PFSK-1 (cell line): ENCODE data around the gene LGSN.

Experiments
- SIN3A ChIP-seq: IDR thresholded peaks from 2 replicates; pipeline ENCODE4 v1.6.1; 2012; ENCODE audit warnings: mild to moderate bottlenecking, low read length, moderate library complexity, borderline replicate concordance; ENCODE audit not compliant: insufficient read depth
- TF ChIP-seq, protein P1 (sequence below), 2 experiments: IDR thresholded peaks; 2 replicates each; pipeline versions ENCODE4 v1.6.1 to v1.8.0; 2011 to 2012; ENCODE audit warnings: low read depth in 2 of 2, low read length in 2 of 2, control low read depth in 1 of 2, inconsistent platforms in 1 of 2, mild to moderate bottlenecking in 1 of 2, moderate library complexity in 1 of 2; ENCODE audit not compliant: insufficient read depth in 1 of 2

- TF ChIP-seq, protein P1, sequence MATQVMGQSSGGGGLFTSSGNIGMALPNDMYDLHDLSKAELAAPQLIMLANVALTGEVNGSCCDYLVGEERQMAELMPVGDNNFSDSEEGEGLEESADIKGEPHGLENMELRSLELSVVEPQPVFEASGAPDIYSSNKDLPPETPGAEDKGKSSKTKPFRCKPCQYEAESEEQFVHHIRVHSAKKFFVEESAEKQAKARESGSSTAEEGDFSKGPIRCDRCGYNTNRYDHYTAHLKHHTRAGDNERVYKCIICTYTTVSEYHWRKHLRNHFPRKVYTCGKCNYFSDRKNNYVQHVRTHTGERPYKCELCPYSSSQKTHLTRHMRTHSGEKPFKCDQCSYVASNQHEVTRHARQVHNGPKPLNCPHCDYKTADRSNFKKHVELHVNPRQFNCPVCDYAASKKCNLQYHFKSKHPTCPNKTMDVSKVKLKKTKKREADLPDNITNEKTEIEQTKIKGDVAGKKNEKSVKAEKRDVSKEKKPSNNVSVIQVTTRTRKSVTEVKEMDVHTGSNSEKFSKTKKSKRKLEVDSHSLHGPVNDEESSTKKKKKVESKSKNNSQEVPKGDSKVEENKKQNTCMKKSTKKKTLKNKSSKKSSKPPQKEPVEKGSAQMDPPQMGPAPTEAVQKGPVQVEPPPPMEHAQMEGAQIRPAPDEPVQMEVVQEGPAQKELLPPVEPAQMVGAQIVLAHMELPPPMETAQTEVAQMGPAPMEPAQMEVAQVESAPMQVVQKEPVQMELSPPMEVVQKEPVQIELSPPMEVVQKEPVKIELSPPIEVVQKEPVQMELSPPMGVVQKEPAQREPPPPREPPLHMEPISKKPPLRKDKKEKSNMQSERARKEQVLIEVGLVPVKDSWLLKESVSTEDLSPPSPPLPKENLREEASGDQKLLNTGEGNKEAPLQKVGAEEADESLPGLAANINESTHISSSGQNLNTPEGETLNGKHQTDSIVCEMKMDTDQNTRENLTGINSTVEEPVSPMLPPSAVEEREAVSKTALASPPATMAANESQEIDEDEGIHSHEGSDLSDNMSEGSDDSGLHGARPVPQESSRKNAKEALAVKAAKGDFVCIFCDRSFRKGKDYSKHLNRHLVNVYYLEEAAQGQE (IDR thresholded peaks at IDR 0.05; ENCODE audit: insufficient read depth in 1 of 2, low read depth in 2 of 2, low read length in 2 of 2) = no peak
- TF ChIP-seq SIN3A = no peak
Observed at GRCh38 chr6:63368347-63368746, 48.6 kb upstream of the LGSN start.
